Astrocyte (in vitro differentiated cells and primary cell): Measurements from ENCODE around the gene CD44. TPM values are rescaled to one million over a fixed set of nuclear protein-coding genes. Genes with fewer than 3 reads are reported as not detected.

Experiments
- DNase-seq: peaks from one replicate; pipeline ENCODE4 v3.0.0-alpha.2; 2010; ENCODE audit warnings: low read depth
- FAIRE-seq: peaks from 2 replicates; lab custom pipeline; 2011; peaks lifted over from hg19 to GRCh38; lab: Jason Lieb, UNC
- H2AFZ ChIP-seq: 2 replicates; pipeline ENCODE4 v1.6.0; 2012; ENCODE audit warnings: low read depth, low read length, inconsistent platforms
- H3K27ac ChIP-seq: 2 replicates; pipeline ENCODE4 v1.5.1; 2011; ENCODE audit warnings: low read depth, low read length, inconsistent platforms
- H3K27me3 ChIP-seq: 2 replicates; pipeline ENCODE4 v1.6.0; 2011; ENCODE audit warnings: low read length, inconsistent platforms; ENCODE audit not compliant: insufficient read depth
- H3K36me3 ChIP-seq: 2 replicates; pipeline ENCODE4 v1.5.1; 2011; ENCODE audit warnings: low read length, inconsistent platforms; ENCODE audit not compliant: insufficient read depth
- H3K4me1 ChIP-seq: 2 replicates; pipeline ENCODE4 v1.5.1; 2011; ENCODE audit warnings: low read length, inconsistent platforms; ENCODE audit not compliant: insufficient read depth
- H3K4me2 ChIP-seq: 2 replicates; pipeline ENCODE4 v1.6.0; 2012; ENCODE audit warnings: low read length, inconsistent platforms
- H3K4me3 ChIP-seq: 2 replicates; pipeline ENCODE4 v1.5.1; 2011; ENCODE audit warnings: low read depth, mild to moderate bottlenecking, low read length, inconsistent platforms; ENCODE audit not compliant: insufficient read depth
- H3K79me2 ChIP-seq: 2 replicates; pipeline ENCODE4 v1.6.0; 2012; ENCODE audit warnings: mild to moderate bottlenecking, low read length, inconsistent platforms; ENCODE audit not compliant: insufficient read depth
- H3K9ac ChIP-seq: 2 replicates; pipeline ENCODE4 v1.6.0; 2012; ENCODE audit warnings: mild to moderate bottlenecking, low read length, inconsistent platforms
- H3K9me3 ChIP-seq: 2 replicates; pipeline ENCODE4 v1.5.1; 2012; ENCODE audit warnings: low read depth, mild to moderate bottlenecking, low read length, inconsistent platforms; ENCODE audit not compliant: insufficient read depth
- H4K20me1 ChIP-seq: 2 replicates; pipeline ENCODE4 v1.6.0; 2012; ENCODE audit warnings: low read length, inconsistent platforms; ENCODE audit not compliant: insufficient read depth
- H3K27ac Mint-ChIP-seq: one replicate; pipeline ENCODE4 v1.8.0; 2021; ENCODE audit warnings: mild to moderate bottlenecking, mixed read lengths; ENCODE audit not compliant: unreplicated experiment
- H3K27me3 Mint-ChIP-seq: one replicate; pipeline ENCODE4 v1.8.0; 2021; ENCODE audit warnings: low read depth, mixed read lengths; ENCODE audit not compliant: unreplicated experiment
- H3K36me3 Mint-ChIP-seq: one replicate; pipeline ENCODE4 v1.8.0; 2021; ENCODE audit warnings: low read depth, mixed read lengths; ENCODE audit not compliant: unreplicated experiment
- H3K4me1 Mint-ChIP-seq: one replicate; pipeline ENCODE4 v1.8.0; 2021; ENCODE audit warnings: low read depth, mixed read lengths; ENCODE audit not compliant: unreplicated experiment
- H3K4me3 Mint-ChIP-seq: one replicate; pipeline ENCODE4 v1.8.0; 2021; ENCODE audit warnings: mild to moderate bottlenecking, moderate library complexity, mixed read lengths; ENCODE audit not compliant: unreplicated experiment
- H3K9me3 Mint-ChIP-seq: one replicate; pipeline ENCODE4 v1.8.0; 2021; ENCODE audit warnings: mild to moderate bottlenecking, mixed read lengths; ENCODE audit not compliant: unreplicated experiment
- CTCF ChIP-seq: IDR thresholded peaks from 2 replicates; pipeline ENCODE4 v1.5.1; 2011; ENCODE audit warnings: low read depth, mild to moderate bottlenecking, inconsistent platforms, low read length, moderate library complexity; ENCODE audit not compliant: insufficient read depth
- EZH2 ChIP-seq: IDR thresholded peaks from 2 replicates; pipeline ENCODE4 v1.6.1; 2012; ENCODE audit warnings: mild to moderate bottlenecking, low read length, inconsistent platforms; ENCODE audit not compliant: insufficient read depth
- total RNA-seq: library from RNA; stranded (reverse); gene quantifications from 2 replicates; pipeline ENCODE4 v1.2.1, GENCODE V29; 2021

The CD44 gene
- total RNA-seq, 1 donor from 2014 or later: 154 TPM

GRCh38 chr11:35227576-35228327 is 88.8 kb downstream of the CD44 start:
- no peaks in the 10 kb centered on the region for H3K79me2 ChIP-seq
- FAIRE-seq (no peak), DNase-seq (no peak)
- no peaks in the 10 kb centered on the region for H3K9me3 Mint-ChIP-seq
- H3K27ac Mint-ChIP-seq: peak overlapping the region; percentile 6
- H3K4me1 ChIP-seq: no peaks in the 10 kb centered on the region
- no peak overlapping the region for H3K9ac ChIP-seq
- H3K36me3 Mint-ChIP-seq: peaks cover 13% of the 10 kb centered on the region
- no peaks in the 10 kb centered on the region for H3K9me3 ChIP-seq
- H3K27me3 Mint-ChIP-seq: no peaks in the 10 kb centered on the region
- no peak overlapping the region for H3K4me3 ChIP-seq
- H3K4me1 Mint-ChIP-seq: no peaks in the 10 kb centered on the region
- H3K4me2 ChIP-seq: no peak overlapping the region
- H3K4me3 Mint-ChIP-seq: no peak overlapping the region
- TF ChIP-seq CTCF: no peak
- no peak for TF ChIP-seq EZH2
- no peaks in the 10 kb centered on the region for H3K27me3 ChIP-seq
- no peak overlapping the region for H3K27ac ChIP-seq
- H3K36me3 ChIP-seq: peaks cover 76% of the 10 kb centered on the region
- H4K20me1 ChIP-seq: no peaks in the 10 kb centered on the region
- H2AFZ ChIP-seq: no peak overlapping the region

GRCh38 chr11:35228328-35228725 is 89.4 kb downstream of the CD44 start:
- Histone ChIP-seq H3K9ac (no peak overlapping the region), H3K4me1 (no peaks in the 10 kb centered on the region), H3K27me3 (no peaks in the 10 kb centered on the region), H4K20me1 (no peaks in the 10 kb centered on the region), H3K27ac (no peak overlapping the region), H3K4me2 (no peak overlapping the region), H3K36me3 (peaks cover 70% of the 10 kb centered on the region), H3K9me3 (no peaks in the 10 kb centered on the region), H3K79me2 (no peaks in the 10 kb centered on the region), H3K4me3 (no peak overlapping the region), H2AFZ (no peak overlapping the region)
- Mint-ChIP-seq H3K9me3 (no peaks in the 10 kb centered on the region), H3K27me3 (no peaks in the 10 kb centered on the region), H3K27ac (no peak overlapping the region), H3K4me1 (no peaks in the 10 kb centered on the region), H3K36me3 (peaks cover 13% of the 10 kb centered on the region), H3K4me3 (no peak overlapping the region)
- DNase-seq: no peak
- no peak for FAIRE-seq
- TF ChIP-seq EZH2 (no peak), CTCF (no peak)

- H3K9me3 Mint-ChIP-seq: peaks cover 4% of the 10 kb centered on the region
- no peaks in the 10 kb centered on the region for H3K27me3 Mint-ChIP-seq
- peaks cover 13% of the 10 kb centered on the region for H3K36me3 Mint-ChIP-seq
- Histone ChIP-seq H2AFZ (no peak overlapping the region), H3K79me2 (no peaks in the 10 kb centered on the region), H3K9me3 (no peaks in the 10 kb centered on the region), H3K27ac (no peak overlapping the region), H4K20me1 (no peaks in the 10 kb centered on the region), H3K4me3 (no peak overlapping the region), H3K4me2 (no peak overlapping the region), H3K27me3 (no peaks in the 10 kb centered on the region), H3K9ac (no peak overlapping the region), H3K4me1 (no peaks in the 10 kb centered on the region), H3K36me3 (peaks cover 50% of the 10 kb centered on the region)
- TF ChIP-seq CTCF (no peak), EZH2 (no peak)
- no peak for FAIRE-seq
- no peaks in the 10 kb centered on the region for H3K4me1 Mint-ChIP-seq
- no peak overlapping the region for H3K27ac Mint-ChIP-seq
- H3K4me3 Mint-ChIP-seq: no peak overlapping the region
- DNase-seq: no peak
Measured at GRCh38 chr11:35230388-35230787, 91.4 kb downstream of the CD44 start.
